ENCODE data around the gene ABCC8. TPM values are rescaled to one million over a fixed set of nuclear protein-coding genes. Genes with fewer than 3 reads are reported as not detected.

ABCC8 gene
- polyA plus RNA-seq, 3 donors, result not detected

- H3K4me3 ChIP-seq (replicated peaks in 1 of 3; ENCODE audit: low read depth in 2 of 3, low read length in 3 of 3), result no peak overlapping the region
- H2AFZ ChIP-seq (ENCODE audit: insufficient read depth, low read depth, low read length, poor library complexity, severe bottlenecking), result peak overlapping the region; percentile 50
- no peaks in the 10 kb centered on the region for H3K9me3 ChIP-seq (replicated peaks in 1 of 2; ENCODE audit: control insufficient read depth in 1 of 2, insufficient read depth in 1 of 2, low read length in 2 of 2)
- H3K4me1 Mint-ChIP-seq, result peaks cover 3% of the 10 kb centered on the region
- WGBS (ENCODE audit: insufficient coverage), result no CpG with 5 or more reads among the region's 2 CpGs
- no peaks in the 10 kb centered on the region for H3K36me3 ChIP-seq (replicated peaks in 1 of 2; ENCODE audit: control insufficient read depth in 1 of 2, insufficient read depth in 2 of 2, low read length in 2 of 2)
- no peaks in the 10 kb centered on the region for H3K27me3 ChIP-seq (ENCODE audit: control insufficient read depth in 2 of 2, insufficient read depth in 2 of 2, low read length in 2 of 2)
- H3K9me3 Mint-ChIP-seq, result peaks cover 0 to 1% (median 0%) of the 10 kb centered on the region in 7 donors
- H3K27ac ChIP-seq (ENCODE audit: low read depth in 1 of 2, low read length in 2 of 2), result no peak overlapping the region
- DNase-seq, result no peak
- no peak overlapping the region for H3K4me3 Mint-ChIP-seq
- H3K27me3 Mint-ChIP-seq (ENCODE audit: low read depth in 3 of 3), result peaks cover 0 to 8% (median 1%) of the 10 kb centered on the region in 3 donors
- no peak overlapping the region for H3K9ac ChIP-seq (ENCODE audit: insufficient read depth, low read length, poor library complexity, severe bottlenecking)
- no peak overlapping the region for H3K27ac Mint-ChIP-seq
- no peaks in the 10 kb centered on the region for H3K79me2 ChIP-seq (ENCODE audit: insufficient read depth, low read length)
- intact Hi-C loops (cut with micrococcal nuclease), result no loop called here
- no peaks in the 10 kb centered on the region for H4K20me1 ChIP-seq (ENCODE audit: insufficient read depth, low read length)
- H3K36me3 Mint-ChIP-seq, result no peaks in the 10 kb centered on the region
- TF ChIP-seq CTCF (IDR thresholded peaks at IDR 0.05), result no peak
- no peaks in the 10 kb centered on the region for H3K4me1 ChIP-seq (ENCODE audit: control insufficient read depth in 1 of 2, insufficient read depth in 2 of 2, low read length in 2 of 2)
- H3K4me2 ChIP-seq (replicated peaks; ENCODE audit: extremely low read depth, low read length, poor library complexity, severe bottlenecking), result no peak overlapping the region
Measured at GRCh38 chr11:17401316-17401715, 75.3 kb downstream of the ABCC8 start.

DNA sequence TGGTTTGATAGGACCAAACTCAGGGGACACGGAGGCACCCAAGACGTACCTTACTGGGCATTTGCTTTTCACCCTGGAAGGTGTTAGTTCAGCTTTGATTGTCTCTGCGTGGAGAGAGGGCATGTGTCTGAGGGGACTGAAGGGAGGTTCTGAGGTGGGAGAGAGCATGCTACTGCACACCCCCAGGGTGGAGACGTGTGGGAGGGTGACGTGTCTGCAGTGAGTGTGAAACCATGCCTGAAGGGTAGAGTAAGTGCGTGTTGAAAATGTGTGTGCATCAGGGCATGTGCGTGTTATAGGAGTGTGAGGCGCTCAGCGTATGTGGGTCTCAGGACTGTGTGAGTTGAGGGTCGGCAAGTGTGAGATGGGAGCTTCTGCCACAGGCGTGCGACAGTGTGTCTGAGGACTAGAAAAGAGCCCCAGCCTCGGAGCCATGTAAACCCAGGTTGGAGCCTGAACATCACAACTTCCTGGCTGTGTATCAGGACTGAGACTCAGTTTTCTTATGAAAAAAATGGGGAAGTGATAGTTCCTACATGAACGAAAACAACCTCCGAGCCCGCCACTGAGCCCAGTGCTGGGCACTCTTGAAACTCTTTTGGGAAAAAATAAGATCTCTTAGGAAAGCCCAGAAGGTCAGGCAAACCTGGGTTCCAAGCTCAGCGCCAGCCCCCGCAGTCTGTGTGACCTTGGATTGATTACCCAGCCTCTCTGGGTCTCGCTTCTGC, 76.4 kb downstream of the ABCC8 start:
- H2AFZ ChIP-seq (ENCODE audit: insufficient read depth, low read depth, low read length, poor library complexity, severe bottlenecking), result peak overlapping the region; percentile 50
- H3K36me3 Mint-ChIP-seq, result no peaks in the 10 kb centered on the region
- WGBS (ENCODE audit: insufficient coverage), result 72% methylated on average over 16 of the region's 19 CpGs
- H3K4me2 ChIP-seq (replicated peaks; ENCODE audit: extremely low read depth, low read length, poor library complexity, severe bottlenecking), result no peak overlapping the region
- no peak overlapping the region for H3K27ac ChIP-seq (ENCODE audit: low read depth in 1 of 2, low read length in 2 of 2)
- no peak for DNase-seq
- intact Hi-C loops (cut with micrococcal nuclease), result no loop called here
- peak overlapping the region in 1 of 7 donors; percentile 46 for H3K27ac Mint-ChIP-seq
- no peaks in the 10 kb centered on the region for H3K79me2 ChIP-seq (ENCODE audit: insufficient read depth, low read length)
- H3K9me3 ChIP-seq (replicated peaks in 1 of 2; ENCODE audit: control insufficient read depth in 1 of 2, insufficient read depth in 1 of 2, low read length in 2 of 2), result no peaks in the 10 kb centered on the region
- H3K4me1 Mint-ChIP-seq, result no peaks in the 10 kb centered on the region
- no peak overlapping the region for H3K9ac ChIP-seq (ENCODE audit: insufficient read depth, low read length, poor library complexity, severe bottlenecking)
- TF ChIP-seq CTCF (IDR thresholded peaks at IDR 0.05), result no peak
- H4K20me1 ChIP-seq (ENCODE audit: insufficient read depth, low read length), result no peaks in the 10 kb centered on the region
- no peak overlapping the region for H3K4me3 ChIP-seq (replicated peaks in 1 of 3; ENCODE audit: low read depth in 2 of 3, low read length in 3 of 3)
- peaks cover 0 to 8% (median 0%) of the 10 kb centered on the region in 3 donors for H3K27me3 Mint-ChIP-seq (ENCODE audit: low read depth in 3 of 3)
- peaks cover 0 to 1% (median 0%) of the 10 kb centered on the region in 7 donors for H3K9me3 Mint-ChIP-seq
- peak overlapping the region; percentile 12 to 28 for H3K4me3 Mint-ChIP-seq
- H3K36me3 ChIP-seq (replicated peaks in 1 of 2; ENCODE audit: control insufficient read depth in 1 of 2, insufficient read depth in 2 of 2, low read length in 2 of 2), result no peaks in the 10 kb centered on the region
- H3K4me1 ChIP-seq (ENCODE audit: control insufficient read depth in 1 of 2, insufficient read depth in 2 of 2, low read length in 2 of 2), result no peaks in the 10 kb centered on the region
- no peaks in the 10 kb centered on the region for H3K27me3 ChIP-seq (ENCODE audit: control insufficient read depth in 2 of 2, insufficient read depth in 2 of 2, low read length in 2 of 2)

Measured in CD14-positive monocyte (primary cell).